Neural cell (in vitro differentiated cells): ENCODE results near the gene SCGB2B2.

Source experiments
- CTCF ChIP-seq: fragments of 450-650 bp; IDR thresholded peaks from 2 replicates; pipeline ENCODE4 v1.5.1; 2014; ENCODE audit warnings: antibody characterized with exemption, mild to moderate bottlenecking, moderate library complexity; ENCODE audit not compliant: poor library complexity, severe bottlenecking
- EP300 ChIP-seq: fragments of 450-650 bp; conservative IDR thresholded peaks from 2 replicates; pipeline ENCODE4 v1.6.1; 2014; ENCODE audit warnings: antibody characterized with exemption, mild to moderate bottlenecking, moderate library complexity; ENCODE audit not compliant: poor library complexity, severe bottlenecking
- EZH2 ChIP-seq: fragments of 200-600, 300-800 bp; shearing (Covaris generic), sonication (generic); IDR thresholded peaks from 2 replicates; pipeline ENCODE4 v1.6.1; 2014; ENCODE audit warnings: antibody characterized with exemption, low read length, borderline replicate concordance, mild to moderate bottlenecking; ENCODE audit not compliant: insufficient read depth, poor library complexity, severe bottlenecking
- MXI1 ChIP-seq: fragments of 450-650 bp; conservative IDR thresholded peaks from 2 replicates; pipeline ENCODE4 v1.6.1; 2014; ENCODE audit warnings: antibody characterized with exemption, mild to moderate bottlenecking; ENCODE audit not compliant: poor library complexity, severe bottlenecking
- POLR2AphosphoS5 ChIP-seq: IDR thresholded peaks from 2 replicates; pipeline ENCODE4 v1.6.1; 2012
- RAD21 ChIP-seq: fragments of 450-650 bp; conservative IDR thresholded peaks from 2 replicates; pipeline ENCODE4 v1.6.1; 2014; ENCODE audit warnings: antibody characterized with exemption, mild to moderate bottlenecking, moderate library complexity
- REST ChIP-seq: IDR thresholded peaks from 2 replicates; pipeline ENCODE4 v1.6.1; 2012; ENCODE audit warnings: borderline replicate concordance
- SMC3 ChIP-seq: fragments of 450-650 bp; conservative IDR thresholded peaks from 2 replicates; pipeline ENCODE4 v1.6.1; 2014; ENCODE audit warnings: antibody characterized with exemption, mild to moderate bottlenecking, moderate library complexity; ENCODE audit not compliant: poor library complexity
- TAF1 ChIP-seq: IDR thresholded peaks from 2 replicates; pipeline ENCODE4 v1.6.1; 2012; ENCODE audit warnings: low read depth

DNA sequence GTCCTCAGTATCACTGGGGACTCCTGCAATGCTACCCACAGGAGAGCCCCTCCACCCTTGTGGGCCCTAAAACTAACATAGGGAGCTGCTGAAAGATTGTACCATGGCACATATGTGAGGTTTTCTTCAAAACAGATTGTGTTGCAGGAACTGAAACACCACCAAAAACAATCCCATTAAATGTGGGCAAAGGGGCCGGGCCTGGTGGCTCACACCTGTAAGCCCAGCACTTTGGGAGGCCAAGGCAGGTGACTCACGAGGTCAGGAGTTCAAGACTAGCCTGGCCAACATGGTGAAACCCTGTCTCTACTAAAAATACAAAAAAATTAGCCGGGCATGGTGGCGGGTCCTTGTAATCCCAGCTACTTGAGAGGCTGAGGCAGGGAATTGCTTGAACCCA lies 34.7 kb downstream of the SCGB2B2 start:
- TF ChIP-seq CTCF (no peak), POLR2AphosphoS5 (no peak), SMC3 (no peak), TAF1 (no peak), EZH2 (no peak), MXI1 (no peak), EP300 (no peak), REST (no peak), RAD21 (no peak)
